ENCODE results near the gene ADAM12. TPM values are rescaled to one million over a fixed set of nuclear protein-coding genes. Genes with fewer than 3 reads are reported as not detected.

ADAM12 gene
- total RNA-seq, 1 experiment from 2014 or later = 0.24 TPM

GRCh38 chr10:126133906-126134656, 254.2 kb downstream of the ADAM12 start:
- Histone ChIP-seq H3K4me1 (ENCODE audit: insufficient read depth, low read length) (no peaks in the 10 kb centered on the region; the same call in 1 of the 2 replicates), H3K79me2 (ENCODE audit: insufficient read depth, low read length) (no peaks in the 10 kb centered on the region), H2BK5ac (ENCODE audit: insufficient read length, low read length) (no peak overlapping the region), H4K91ac (ENCODE audit: insufficient read length, low read depth, low read length) (no peak overlapping the region), H3K4me2 (ENCODE audit: insufficient read depth, insufficient read length, low read length) (no peak overlapping the region), H3K23ac (ENCODE audit: insufficient read length, low read depth, low read length) (no peak overlapping the region), H3K79me1 (ENCODE audit: insufficient read depth, low read depth, low read length, poor library complexity, severe bottlenecking) (no peaks in the 10 kb centered on the region), H2BK20ac (ENCODE audit: low read depth, low read length, poor library complexity, severe bottlenecking) (no peak overlapping the region), H3T11ph (ENCODE audit: low read length) (no peak overlapping the region), H2BK15ac (ENCODE audit: low read depth, low read length) (no peak overlapping the region), H3K14ac (ENCODE audit: insufficient read depth, low read length) (no peak overlapping the region), H3K9ac (ENCODE audit: extremely low read depth, insufficient read length, low read length) (no peak overlapping the region), H3K27ac (ENCODE audit: insufficient read length, low read depth, low read length) (no peak overlapping the region), H4K5ac (ENCODE audit: insufficient read length, low read depth, low read length) (no peak overlapping the region), H2AK5ac (ENCODE audit: insufficient read length, low read length) (no peak overlapping the region), H4K8ac (replicated peaks; ENCODE audit: insufficient read length, low read depth, low read length) (no peak overlapping the region), H3K27me3 (ENCODE audit: insufficient read depth, low read length) (no peaks in the 10 kb centered on the region), H4K20me1 (ENCODE audit: control insufficient read depth, insufficient read depth, insufficient read length) (no peaks in the 10 kb centered on the region), H3K9me3 (ENCODE audit: control insufficient read depth, low read depth, low read length) (no peaks in the 10 kb centered on the region), H2AFZ (ENCODE audit: low read length) (no peak overlapping the region), H2BK120ac (ENCODE audit: low read depth, low read length, poor library complexity, severe bottlenecking) (no peak overlapping the region), H3K18ac (ENCODE audit: insufficient read length, low read depth, low read length) (no peak overlapping the region), H3K23me2 (ENCODE audit: insufficient read length, low read depth, low read length, poor library complexity, severe bottlenecking) (no peaks in the 10 kb centered on the region), H3K4ac (ENCODE audit: low read depth, low read length) (no peak overlapping the region), H2BK12ac (ENCODE audit: insufficient read length, low read depth, low read length) (no peak overlapping the region), H3K56ac (ENCODE audit: insufficient read length, low read depth, low read length) (no peak overlapping the region)
- no peak for DNase-seq
- Mint-ChIP-seq H3K4me1 (peaks cover 24 to 27% of the 10 kb centered on the region in 2 experiments), H3K4me3 (no peak overlapping the region), H3K9me3 (peaks cover 0 to 10% of the 10 kb centered on the region in 2 experiments; a peak in 3 of 5 replicates), H3K27me3 (ENCODE audit: low read depth) (peaks cover 6% of the 10 kb centered on the region; the same call in 1 of the 2 replicates), H3K27ac (no peak overlapping the region; a peak in 1 of 7 replicates), H3K36me3 (ENCODE audit: insufficient read depth in 1 of 3, low read depth in 3 of 3) (peaks cover 0 to 4% (median 1%) of the 10 kb centered on the region in 3 experiments; a peak in 2 of 7 replicates)
- no CpG with 5 or more reads among the region's 6 CpGs for WGBS (ENCODE audit: extremely low coverage, insufficient read length, low lambda C conversion rate)
- TF ChIP-seq, protein P1, sequence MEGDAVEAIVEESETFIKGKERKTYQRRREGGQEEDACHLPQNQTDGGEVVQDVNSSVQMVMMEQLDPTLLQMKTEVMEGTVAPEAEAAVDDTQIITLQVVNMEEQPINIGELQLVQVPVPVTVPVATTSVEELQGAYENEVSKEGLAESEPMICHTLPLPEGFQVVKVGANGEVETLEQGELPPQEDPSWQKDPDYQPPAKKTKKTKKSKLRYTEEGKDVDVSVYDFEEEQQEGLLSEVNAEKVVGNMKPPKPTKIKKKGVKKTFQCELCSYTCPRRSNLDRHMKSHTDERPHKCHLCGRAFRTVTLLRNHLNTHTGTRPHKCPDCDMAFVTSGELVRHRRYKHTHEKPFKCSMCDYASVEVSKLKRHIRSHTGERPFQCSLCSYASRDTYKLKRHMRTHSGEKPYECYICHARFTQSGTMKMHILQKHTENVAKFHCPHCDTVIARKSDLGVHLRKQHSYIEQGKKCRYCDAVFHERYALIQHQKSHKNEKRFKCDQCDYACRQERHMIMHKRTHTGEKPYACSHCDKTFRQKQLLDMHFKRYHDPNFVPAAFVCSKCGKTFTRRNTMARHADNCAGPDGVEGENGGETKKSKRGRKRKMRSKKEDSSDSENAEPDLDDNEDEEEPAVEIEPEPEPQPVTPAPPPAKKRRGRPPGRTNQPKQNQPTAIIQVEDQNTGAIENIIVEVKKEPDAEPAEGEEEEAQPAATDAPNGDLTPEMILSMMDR (conservative IDR thresholded peaks at IDR 0.05) = no peak

Data from H9 (cell line).